GM18499 (cell line): ENCODE data around the gene ARFGEF2.
"Not testable (repeated sequence)": the region's sequence is repeated elsewhere in the genome, so short reads cannot be mapped to it uniquely, and the experiment has no call there.

ENCODE experiments used
- ATAC-seq: cut with Tn5 transposase; IDR thresholded peaks from one replicate; pipeline ENCODE4 v1.9.1; 2021; ENCODE audit warnings: moderate number of reproducible peaks; ENCODE audit not compliant: insufficient read depth, unreplicated experiment

ARFGEF2 gene

DNA sequence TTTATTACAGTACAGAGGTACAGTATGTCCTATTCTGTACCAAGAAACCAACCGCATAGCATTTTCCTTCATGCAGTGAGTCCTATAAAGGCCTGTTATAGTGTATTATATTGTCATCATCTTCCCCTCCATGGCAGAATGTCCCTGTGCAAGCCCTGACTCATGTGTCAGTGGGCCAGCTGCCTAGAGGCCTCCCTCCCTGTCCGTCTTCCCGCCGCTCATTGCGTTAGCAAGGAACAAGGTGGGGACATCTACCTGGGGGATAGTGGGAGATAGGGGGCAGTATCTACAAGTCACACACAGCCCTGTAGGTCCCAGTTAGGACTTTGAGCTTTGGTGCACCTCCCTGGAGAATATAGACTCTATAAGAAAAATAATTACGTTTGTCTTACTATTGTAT lies 27.1 kb downstream of the ARFGEF2 start:
- no peak for ATAC-seq

DNA sequence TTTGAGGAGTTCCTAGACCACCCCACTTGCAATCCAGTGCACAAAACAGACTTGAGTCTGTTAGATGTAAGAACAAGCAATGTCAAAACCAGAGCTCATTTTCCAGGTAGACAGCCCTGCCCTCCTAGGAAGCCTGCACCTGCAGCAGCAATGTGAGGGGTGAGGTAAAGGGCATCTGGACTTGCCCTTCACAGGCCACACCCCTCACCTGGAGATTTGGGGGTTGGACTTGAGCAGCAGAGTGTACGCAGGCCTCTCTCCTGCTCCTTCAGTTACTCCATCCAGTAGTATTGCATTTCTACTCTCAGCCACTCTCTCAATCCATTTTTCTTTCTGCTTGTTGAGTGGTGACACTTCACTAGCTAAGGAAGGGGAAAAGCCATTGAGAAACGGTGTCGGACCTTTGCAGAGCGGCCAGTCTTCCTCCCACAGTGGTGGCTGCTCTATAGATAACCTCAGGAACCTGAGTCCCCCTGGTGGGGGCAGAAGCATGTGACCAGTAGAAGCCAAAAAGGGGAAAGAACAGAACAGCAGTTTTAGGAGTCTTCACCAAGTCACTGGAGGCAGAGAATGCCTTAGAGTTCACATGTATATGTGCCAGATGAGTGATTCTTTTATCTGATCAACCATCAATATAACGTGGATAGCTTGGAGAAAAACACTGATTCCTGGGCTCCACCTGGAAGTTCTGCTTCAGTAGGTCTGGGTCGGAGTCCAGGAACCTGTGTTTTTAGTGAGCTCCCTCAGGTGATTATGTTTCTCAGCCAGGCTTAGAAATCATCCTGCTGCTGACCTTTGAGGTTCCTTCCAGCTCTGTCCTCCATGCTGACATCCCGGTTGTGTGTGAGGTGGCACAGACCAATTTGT lies 28.0 kb downstream of the ARFGEF2 start:
- ATAC-seq, result no peak

DNA sequence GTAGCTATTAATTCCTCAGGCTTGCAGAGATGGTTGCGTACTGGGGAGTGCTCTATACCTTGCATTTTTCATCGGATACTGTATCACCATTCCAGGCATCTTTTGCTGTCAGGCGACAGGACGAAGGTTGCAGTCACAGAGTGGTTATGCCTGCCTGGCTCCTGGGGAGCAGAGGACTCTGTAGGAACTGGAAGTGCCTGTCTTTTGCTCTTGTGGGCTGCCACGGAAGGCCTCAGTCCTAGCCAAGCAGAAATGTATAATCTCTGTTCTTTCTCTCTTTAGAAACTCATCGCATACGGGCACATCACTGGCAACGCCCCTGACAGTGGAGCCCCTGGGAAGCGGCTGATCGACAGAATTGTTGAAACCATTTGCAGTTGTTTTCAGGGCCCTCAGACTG lies 29.5 kb downstream of the ARFGEF2 start:
- ATAC-seq, result no peak

DNA sequence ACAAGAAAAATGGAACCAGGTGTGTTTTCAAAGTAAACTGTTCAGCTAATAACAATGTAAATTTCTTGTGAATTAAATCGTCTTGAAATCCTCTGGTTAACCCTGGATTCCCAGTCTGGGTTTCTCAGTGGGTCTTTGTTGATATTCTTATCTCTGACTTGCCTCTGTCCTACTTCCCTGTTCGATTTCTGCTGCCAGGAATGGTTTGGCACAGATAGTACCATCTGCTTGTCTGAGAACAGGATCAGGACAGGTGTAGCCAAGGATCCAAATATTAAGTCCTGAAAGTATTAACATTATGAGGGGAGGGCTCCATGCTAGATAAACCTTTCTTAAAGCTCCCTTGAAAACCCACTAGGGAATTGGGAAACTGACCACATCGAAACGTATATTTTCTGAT lies 30.1 kb downstream of the ARFGEF2 start:
- no peak for ATAC-seq

GRCh38 chr20:48952656-48953055 lies 31.1 kb downstream of the ARFGEF2 start:
- ATAC-seq, result no peak

GRCh38 chr20:48953653-48954052 lies 32.1 kb downstream of the ARFGEF2 start:
- ATAC-seq, result no peak

DNA sequence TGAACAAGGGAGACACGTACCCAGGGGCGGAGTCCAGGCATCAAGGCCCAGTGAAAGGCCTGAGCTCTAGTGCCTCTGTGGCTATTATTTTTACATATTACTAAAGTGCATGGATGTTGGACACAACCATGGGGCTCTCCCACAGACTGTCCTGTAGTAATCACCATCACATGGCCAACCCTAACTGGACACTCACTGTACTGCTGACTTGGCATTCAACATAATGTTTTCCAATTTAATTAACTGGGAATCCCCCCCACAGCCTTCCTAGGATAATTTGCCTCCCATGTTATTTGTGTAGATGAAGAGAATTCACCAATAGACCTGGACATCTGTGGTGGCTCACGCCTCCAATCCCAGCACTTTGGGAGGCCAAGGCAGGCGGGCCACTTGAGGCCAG lies 34.5 kb downstream of the ARFGEF2 start:
- ATAC-seq, result no peak

DNA sequence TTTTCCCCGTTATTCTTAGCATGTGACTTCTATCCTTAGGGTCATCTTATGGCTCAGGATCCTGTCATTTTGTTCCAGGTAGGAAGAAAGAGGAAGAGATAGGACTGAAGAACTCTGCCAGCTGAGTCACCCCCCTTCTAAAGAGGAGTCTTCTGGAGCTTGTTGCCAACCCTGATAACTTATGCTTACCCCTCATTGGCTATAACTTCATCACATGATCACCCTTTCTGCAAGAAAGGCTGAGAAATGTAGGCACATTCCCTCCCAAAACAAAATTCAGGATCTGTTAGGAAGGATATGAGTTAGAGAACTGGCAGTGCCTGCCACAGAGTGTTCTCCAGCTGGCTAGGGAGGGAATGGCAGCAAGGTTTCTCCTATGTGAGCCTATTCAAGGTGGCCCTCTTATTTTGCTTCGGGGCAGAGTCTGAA lies 35.6 kb downstream of the ARFGEF2 start:
- ATAC-seq, result no peak

- ATAC-seq, result no peak
Measured at GRCh38 chr20:48957533-48957932, 36.0 kb downstream of the ARFGEF2 start.

- ATAC-seq, result no peak
Measured at GRCh38 chr20:48958743-48959142, 37.2 kb downstream of the ARFGEF2 start.

- no peak for ATAC-seq
Measured at GRCh38 chr20:48959899-48960550, 38.5 kb downstream of the ARFGEF2 start.

GRCh38 chr20:48962421-48962820 lies 40.9 kb downstream of the ARFGEF2 start:
- no peak for ATAC-seq

DNA sequence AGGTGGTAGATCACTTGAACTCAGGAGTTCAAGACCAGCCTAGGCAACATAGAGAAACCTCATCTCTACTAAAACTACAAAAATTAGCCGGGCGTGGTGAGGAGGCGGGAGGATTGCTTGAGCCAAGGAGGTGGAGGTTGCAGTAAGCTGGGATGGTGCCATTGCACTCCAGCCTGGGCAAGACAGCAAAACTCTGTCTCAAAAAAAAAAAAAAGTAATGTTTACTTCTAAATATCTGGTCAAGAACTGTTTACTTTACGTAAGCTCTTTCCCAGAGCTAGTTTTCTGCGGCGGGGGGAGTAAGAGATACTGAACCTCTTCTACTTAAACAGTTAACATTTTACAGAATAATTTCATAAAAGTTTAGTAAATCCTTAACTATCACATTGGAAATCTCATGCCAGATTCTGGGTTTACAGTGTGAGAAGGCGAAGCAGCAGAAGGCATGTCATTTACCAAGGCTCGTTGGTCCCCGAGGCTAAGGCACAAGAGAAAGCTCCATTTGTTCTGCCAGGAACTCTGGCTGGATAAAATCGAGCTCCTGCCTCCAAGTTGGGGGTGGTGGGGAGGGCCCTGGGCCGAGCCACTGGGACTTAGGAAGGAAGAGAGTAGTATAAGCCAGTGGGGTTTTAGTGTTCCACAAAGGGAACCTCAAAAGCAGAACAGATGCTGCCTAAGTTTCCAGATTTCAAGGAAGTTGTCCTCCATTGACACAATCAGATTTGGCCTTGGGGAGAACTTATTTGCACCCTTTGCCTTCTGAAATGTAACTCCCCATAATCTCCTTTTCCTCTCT lies 41.7 kb downstream of the ARFGEF2 start:
- no peak for ATAC-seq

DNA sequence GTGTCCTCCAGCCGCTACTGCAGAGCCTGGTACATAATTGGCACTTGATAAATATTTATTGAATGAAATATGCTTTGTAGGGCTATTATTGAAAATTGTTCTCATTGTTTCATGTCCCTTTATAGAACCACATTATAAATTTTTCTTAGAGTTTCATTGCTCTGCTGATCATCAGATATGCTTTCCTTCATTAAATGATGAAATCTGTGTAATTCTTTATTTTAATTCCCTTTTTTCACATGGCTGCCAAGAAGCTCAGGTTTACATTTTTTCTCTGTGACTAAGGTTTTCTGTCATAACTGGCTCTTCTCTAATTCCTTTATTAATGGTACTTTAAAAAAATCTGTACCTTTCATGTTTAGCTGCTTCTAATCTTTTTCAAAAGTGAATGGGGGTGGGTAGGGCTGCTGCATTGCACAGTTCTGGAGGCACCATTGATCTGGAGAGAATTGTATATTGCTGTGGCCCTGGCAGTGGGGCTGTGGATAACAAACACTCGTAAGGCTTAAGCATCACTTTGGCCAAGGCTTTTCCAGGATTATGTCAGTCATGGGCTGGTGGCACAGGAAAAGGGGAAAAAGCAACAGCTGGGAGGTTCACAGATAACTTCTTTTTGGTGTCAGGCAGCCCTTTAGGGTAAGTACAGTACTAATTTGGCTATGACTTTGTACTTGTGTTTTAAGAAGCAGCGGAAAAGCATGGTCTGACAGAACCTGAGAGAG lies 43.8 kb downstream of the ARFGEF2 start:
- ATAC-seq, result no peak

- no peak for ATAC-seq
Measured at GRCh38 chr20:48970681-48971365, 49.3 kb downstream of the ARFGEF2 start.

DNA sequence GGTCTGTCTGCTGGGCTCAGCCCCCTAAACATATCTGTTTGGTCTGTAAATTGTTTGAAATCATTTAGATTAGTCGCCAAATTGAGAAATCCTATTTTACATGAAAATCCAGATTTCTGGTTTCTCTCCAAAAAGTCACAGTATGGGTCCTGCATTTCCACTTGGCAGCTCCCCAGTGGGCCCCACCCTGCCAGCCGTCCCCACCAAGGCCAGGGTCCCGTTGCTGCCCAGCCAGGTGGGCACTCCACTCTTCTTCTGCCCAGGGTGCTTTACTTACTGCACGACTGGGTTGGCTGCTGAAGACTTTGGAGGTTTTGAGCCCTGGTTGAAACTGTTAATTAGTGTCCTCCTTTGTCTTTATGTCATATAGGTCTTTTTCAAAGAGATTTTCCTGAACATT lies 50.4 kb downstream of the ARFGEF2 start:
- no peak for ATAC-seq

DNA sequence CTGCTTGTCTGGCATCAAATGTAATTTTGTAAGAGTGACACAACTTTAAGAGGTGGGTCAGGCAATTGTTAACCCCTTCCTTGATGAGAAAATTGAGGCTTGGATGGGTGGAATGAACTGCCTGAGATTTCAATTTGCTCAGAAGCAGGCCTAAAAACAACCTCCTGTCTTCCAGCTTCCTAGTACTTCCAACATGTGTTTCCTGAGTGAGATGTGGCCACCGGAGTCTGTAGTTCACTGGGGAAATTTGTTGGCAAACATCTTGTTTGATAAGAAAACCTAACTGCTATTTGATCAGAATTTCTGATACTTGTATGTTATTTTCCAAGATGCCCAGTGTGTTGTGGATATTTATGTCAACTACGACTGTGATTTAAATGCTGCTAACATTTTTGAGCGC lies 51.3 kb downstream of the ARFGEF2 start:
- no peak for ATAC-seq

GRCh38 chr20:48975955-48976354 lies 54.4 kb downstream of the ARFGEF2 start:
- ATAC-seq, result no peak

DNA sequence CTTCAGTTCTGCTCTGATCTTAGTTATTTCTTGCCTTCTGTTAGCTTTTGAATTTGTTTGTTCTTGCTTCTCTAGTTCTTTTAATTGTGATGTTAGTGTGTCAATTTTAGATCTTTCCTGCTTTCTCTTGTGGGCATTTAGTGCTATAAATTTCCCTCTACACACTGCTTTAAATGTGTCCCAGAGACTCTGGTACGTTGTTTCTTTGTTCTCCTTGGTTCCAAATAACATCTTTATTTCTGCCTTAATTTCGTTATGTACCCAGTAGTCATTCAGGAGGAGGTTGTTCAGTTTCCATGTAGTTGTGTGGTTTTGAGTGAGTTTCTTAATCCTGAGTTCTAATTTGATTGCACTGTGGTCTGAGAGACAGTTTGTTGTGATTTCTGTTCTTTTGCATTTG lies 58.5 kb downstream of the ARFGEF2 start:
- ATAC-seq, result not testable (repeated sequence)
